HG02840 (cell line): ENCODE measurements around the gene STAT1.

ENCODE experiments used
- ATAC-seq: cut with Tn5 transposase; IDR thresholded peaks from one replicate; pipeline ENCODE4 v1.9.1; 2021; ENCODE audit warnings: mild to moderate bottlenecking, moderate library complexity, moderate number of reproducible peaks; ENCODE audit not compliant: unreplicated experiment, low FRiP score

The STAT1 gene

DNA sequence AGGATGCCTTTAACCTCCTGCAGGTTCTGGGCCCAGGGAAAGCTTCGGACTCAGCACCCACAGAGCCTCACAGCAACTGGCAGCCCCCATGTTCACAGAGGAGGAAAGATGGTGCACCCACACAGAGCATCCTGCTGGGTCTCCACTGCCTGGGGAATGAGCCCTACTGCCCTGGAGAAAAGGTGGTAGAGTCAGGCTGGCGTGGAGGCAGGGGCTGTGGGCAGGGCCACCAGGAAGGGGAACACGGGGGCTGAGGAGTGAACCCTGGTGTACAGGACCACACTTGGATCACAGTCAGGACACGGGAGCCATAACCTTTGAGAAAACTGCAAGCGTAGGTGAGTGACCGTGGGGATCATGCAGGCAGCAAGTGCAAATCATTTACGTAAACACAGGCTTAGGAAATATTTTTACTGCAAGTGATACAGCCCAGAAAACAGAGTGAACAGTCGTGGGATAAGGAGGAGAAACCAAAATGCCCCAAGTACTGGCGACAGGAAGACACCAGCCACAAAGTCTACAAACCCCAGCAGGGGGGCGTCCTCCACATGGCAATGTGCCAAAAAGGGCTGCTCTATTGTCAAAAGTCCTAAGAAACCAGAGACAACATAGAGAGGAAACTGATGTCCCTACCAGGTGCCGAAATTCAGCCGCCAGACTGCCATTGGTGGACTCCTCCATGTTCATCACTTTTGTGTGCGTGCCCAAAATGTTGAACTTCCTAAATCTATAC lies 27.6 kb downstream of the STAT1 start:
- ATAC-seq, result no peak

DNA sequence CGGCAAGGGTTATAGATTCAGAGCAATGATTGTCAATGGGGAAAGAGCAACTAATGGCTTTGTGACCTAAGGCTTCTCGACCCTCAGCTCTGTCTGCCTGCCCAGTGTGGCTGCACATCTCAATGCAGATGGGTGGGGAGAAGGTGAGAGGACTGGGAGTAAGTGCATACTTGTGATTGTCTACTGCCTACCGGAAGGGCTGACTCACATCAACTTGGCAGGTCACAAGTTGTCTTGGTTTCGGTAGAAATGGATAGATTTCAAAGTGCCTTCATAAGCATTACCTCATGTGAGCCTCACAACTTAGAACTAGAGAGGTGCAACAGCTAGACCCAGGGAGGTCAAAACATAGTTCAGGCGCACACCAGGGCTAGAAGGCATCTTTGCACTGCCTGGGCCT lies 29.4 kb downstream of the STAT1 start:
- ATAC-seq, result no peak

- no peak for ATAC-seq
These were observed 31.5 kb downstream of the STAT1 start for GRCh38 chr2:190982262-190983034.

- ATAC-seq, result no peak
These were observed 32.2 kb downstream of the STAT1 start for GRCh38 chr2:190981733-190982132.

GRCh38 chr2:190981333-190981732 lies 32.6 kb downstream of the STAT1 start:
- no peak for ATAC-seq

GRCh38 chr2:190980630-190981209 lies 33.3 kb downstream of the STAT1 start:
- ATAC-seq, result no peak

DNA sequence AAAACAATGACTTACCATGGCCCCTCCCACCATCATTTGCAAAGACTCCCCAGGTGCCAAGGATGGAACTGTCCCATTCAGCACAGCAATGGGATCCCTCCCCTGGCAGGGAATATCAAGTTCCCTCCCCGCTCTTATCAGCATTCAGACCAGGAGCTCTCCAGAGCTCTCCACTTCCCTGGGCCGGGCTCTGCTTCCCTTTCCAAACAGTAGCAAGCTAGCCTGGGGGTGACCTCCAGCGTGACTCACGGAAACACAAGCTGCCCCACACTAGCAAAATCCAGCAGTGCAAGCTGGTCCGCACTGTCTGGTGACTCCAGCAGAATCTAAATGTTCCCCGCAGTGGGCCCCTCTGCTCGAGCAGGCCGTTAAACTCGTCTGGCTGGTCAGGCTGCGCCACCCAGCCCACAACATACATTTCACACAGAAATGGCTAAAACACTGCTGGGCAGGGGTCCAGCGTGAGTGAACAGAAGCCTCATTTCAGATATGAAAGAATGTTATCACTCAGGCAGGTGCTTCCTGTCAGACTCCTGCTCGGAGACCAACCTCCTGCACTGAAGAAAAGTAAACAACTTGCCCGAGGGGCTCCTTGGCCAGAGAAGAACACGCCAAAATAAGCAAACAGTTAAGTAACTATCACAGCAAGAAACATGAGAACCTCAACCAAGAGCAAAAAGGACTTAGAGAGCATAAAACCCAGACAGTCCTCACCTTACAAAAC lies 33.9 kb downstream of the STAT1 start:
- no peak for ATAC-seq

GRCh38 chr2:190978389-190979053 lies 35.5 kb downstream of the STAT1 start:
- ATAC-seq, result no peak

- no peak for ATAC-seq
These were observed 36.5 kb downstream of the STAT1 start for GRCh38 chr2:190977505-190977904.

DNA sequence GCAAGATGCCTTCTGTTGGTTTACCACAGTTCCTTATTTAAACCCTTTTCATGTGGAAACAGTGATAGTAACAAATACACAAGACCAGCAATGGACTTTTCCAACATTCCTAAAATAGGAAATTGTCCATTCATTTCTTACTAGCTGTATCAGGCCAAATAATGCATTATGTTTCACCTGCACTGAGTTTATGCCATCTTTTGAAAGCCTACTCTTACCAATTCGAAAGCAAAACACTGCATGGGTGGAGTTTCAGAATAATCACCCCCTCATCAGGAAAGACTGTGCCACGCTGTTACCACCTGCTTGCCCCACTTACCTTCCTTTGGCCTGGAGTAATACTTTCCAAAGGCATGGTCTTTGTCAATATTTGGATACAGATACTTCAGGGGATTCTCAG lies 37.5 kb downstream of the STAT1 start:
- ATAC-seq, result no peak

GRCh38 chr2:190974629-190975361 lies 39.2 kb downstream of the STAT1 start:
- ATAC-seq, result no peak

DNA sequence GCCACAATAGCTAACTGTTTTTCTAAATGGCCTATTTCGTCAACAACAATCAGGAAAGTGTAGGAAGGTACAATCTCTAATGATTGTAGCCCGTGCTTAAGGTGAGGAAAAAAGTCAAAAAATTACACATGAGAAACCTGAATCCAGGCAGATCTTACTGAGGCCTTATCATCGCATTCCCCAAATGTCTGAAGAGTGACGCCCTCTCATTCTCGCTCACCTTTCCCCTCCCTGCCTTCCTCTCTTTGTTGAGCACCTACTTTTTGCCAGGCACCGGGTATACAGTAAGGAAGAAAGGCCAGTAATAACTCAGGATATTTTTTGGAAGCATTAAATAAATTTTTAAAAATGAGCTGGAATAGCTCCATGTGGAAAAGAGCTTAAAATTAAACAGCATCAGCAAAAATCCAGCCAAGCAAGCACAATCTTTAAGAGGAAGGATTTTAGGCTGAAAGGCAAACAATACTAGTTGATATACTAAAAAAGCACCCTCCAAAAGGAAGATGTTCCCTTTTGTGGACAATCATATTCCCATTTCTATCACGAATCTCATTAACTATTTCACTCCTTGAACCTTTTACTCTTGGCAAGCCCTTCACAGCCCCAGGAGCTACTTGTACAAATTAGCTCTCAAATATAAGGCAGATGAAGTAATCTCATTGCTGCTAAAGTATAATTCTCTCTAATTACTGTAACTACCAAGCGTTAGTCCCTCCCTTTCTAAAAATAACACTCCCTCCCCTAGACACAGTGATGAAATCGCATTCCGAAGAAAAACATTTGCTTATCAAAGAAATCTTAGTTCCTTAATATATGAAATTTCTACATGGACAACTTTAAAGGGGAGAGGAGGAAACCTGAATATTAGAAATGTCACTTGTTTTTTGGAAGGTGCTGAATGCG lies 40.0 kb downstream of the STAT1 start:
- no peak for ATAC-seq

GRCh38 chr2:190973262-190973661 lies 40.7 kb downstream of the STAT1 start:
- ATAC-seq, result no peak

DNA sequence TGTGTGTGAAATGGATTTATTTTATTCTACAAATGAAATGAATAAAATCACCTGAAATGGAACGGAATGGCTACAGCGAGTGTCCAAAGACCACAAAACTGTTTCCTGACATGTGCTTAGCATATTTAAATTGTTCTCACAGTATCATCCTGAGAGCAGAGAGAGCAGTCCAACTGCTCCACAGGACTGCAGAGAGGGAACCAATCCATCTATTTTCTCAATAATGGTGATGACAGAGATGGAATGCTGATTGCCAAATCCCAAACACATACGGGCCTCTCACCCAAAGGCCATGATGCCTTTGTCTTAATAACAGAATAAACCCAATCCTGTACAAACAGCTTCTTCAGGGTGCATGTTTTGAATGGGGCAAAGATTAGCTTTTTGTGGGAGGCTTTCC lies 41.1 kb downstream of the STAT1 start:
- no peak for ATAC-seq

DNA sequence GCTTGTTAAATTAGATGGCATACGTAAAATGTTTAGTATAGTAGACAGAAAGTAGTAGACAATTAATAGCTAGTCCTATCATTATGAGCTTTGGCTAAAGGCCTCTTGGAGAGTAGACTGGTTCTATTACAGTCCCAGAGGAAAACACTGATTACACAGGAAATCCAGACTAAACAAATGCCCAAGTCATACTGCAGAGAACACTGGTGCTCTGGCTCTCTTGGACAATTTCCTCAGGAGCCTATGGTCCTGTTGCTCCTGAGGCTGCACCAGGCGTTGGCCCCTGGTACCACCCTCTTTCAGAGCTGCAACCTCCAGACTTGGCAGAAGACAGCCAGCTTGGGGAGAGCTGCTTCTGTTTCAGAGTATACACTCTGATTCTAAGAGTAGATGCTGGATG lies 41.8 kb downstream of the STAT1 start:
- no peak for ATAC-seq

DNA sequence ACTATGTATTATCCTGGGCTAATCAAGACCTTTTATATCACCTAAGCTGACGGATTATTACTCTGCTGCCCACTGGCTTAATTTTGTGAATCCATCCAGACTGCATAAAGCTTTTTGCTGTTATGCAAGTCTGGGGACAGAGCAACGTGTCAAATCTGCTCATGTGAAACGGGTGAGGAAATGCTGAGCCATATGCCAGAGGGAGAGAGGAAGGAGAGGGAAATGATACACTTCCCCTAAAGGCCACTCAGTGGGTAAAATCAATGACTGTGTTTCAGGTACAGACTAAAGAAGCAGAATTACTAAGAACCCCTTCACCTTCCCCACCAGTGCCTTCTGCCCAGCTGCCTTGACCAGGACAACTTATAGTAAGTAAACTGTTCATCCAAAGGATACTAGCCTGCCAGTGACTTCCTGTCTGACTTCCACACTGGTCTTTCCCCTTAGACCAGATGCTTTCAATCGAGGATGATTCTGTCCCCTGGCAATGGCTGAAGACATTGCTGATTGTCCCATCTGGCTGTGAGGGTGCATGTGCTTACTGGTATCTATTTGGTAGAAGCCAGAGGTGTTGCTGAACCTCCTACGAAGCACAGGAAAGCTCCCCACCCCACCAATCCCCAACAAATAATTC lies 43.0 kb downstream of the STAT1 start:
- no peak for ATAC-seq

GRCh38 chr2:190970160-190970559 lies 43.8 kb downstream of the STAT1 start:
- ATAC-seq, result no peak

DNA sequence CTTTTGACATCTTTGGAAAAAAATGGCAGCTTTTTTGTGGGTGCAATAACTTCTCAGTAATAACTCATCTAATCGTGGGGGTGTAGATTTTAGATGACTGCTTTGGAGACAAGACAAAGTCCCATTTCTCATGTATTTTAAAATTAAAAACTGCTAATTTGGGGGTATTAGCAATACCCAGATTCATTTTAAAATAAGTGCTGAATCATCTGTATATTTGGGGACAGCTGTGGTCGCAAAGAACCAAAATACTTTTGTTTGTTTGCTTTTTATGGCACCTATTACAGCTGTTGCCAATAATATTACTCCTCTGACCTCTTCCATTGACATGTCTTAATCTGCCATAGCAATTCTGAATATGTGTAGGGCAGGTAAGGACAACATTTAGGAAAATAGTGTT lies 45.4 kb downstream of the STAT1 start:
- ATAC-seq, result no peak
